SK-N-SH (cell line): ENCODE data around the gene PEX14. TPM values are rescaled to one million over a fixed set of nuclear protein-coding genes. Genes with fewer than 3 reads are reported as not detected.

Experiments used
- CTCF ChIA-PET: fragments of 300-600, 350-600 bp; formaldehyde crosslinking; extraction: SDS; loops from one replicate; lab custom pipeline; 2021; lab: Yijun Ruan, JAX
- POLR2A ChIA-PET: fragments of 350-600 bp; sonication (Branson Sonifier 250); formaldehyde crosslinking; extraction: SDS; loops from one replicate; lab custom pipeline; 2020; ENCODE audit warnings: antibody characterized with exemption, inconsistent platforms; lab: Yijun Ruan, JAX
- DNase-seq: peaks from one replicate; pipeline ENCODE4 v3.0.0; 2012
- H2AFZ ChIP-seq: fragments of 200-600 bp; sonication (generic); 2 replicates; pipeline ENCODE4 v1.8.1; 2016; ENCODE audit warnings: antibody characterized with exemption, mild to moderate bottlenecking, low read depth
- H3F3A ChIP-seq: fragments of 200-600 bp; sonication (generic); replicated peaks from 2 replicates; pipeline ENCODE3; 2016; ENCODE audit warnings: antibody characterized with exemption, mild to moderate bottlenecking; ENCODE audit not compliant: insufficient read depth
- H3K27ac ChIP-seq, 2 experiments: fragments of 200-500 bp in 1 of 2; fragments of 200-600 bp in 1 of 2; sonication (Bioruptor generic) in 1 of 2; sonication (generic), shearing (Covaris generic) in 1 of 2; 2 replicates each; pipeline versions ENCODE4 v1.5.1 to v1.6.1; 2014 to 2016; ENCODE audit warnings: low read depth in 2 of 2, inconsistent platforms in 1 of 2, low read length in 1 of 2, mild to moderate bottlenecking in 1 of 2, mixed read lengths in 1 of 2
- H3K27me3 ChIP-seq: fragments of 200-600 bp; sonication (generic), shearing (Covaris generic); 2 replicates; pipeline ENCODE4 v1.6.1; 2016; ENCODE audit warnings: mixed run types; ENCODE audit not compliant: insufficient read depth
- H3K36me3 ChIP-seq, 2 experiments: fragments of 200-500 bp in 1 of 2; fragments of 200-600 bp in 1 of 2; sonication (Bioruptor generic) in 1 of 2; sonication (generic) in 1 of 2; replicated peaks in 1 of 2; 2 replicates each; pipeline versions ENCODE3 to v1.5.1; 2014 to 2016; ENCODE audit warnings: low read length in 1 of 2, mild to moderate bottlenecking in 1 of 2; ENCODE audit not compliant: insufficient read depth in 2 of 2, control insufficient read depth in 1 of 2
- H3K4me1 ChIP-seq, 2 experiments: fragments of 200-500 bp in 1 of 2; fragments of 200-600 bp in 1 of 2; sonication (Bioruptor generic) in 1 of 2; sonication (generic), shearing (Covaris generic) in 1 of 2; 2 replicates each; pipeline versions ENCODE4 v1.5.1 to v1.6.1; 2014 to 2016; ENCODE audit warnings: low read depth in 1 of 2, low read length in 1 of 2, mixed run types in 1 of 2; ENCODE audit not compliant: insufficient read depth in 2 of 2, control insufficient read depth in 1 of 2
- H3K4me2 ChIP-seq: fragments of 200-600 bp; sonication (generic), shearing (Covaris generic); 2 replicates; pipeline ENCODE4 v1.6.1; 2017; ENCODE audit warnings: mixed run types
- H3K4me3 ChIP-seq, 2 experiments: fragments of 200-500 bp in 1 of 2; fragments of 200-600 bp in 1 of 2; sonication (Bioruptor generic) in 1 of 2; sonication (generic), shearing (Covaris generic) in 1 of 2; 2 replicates each; pipeline versions ENCODE4 v1.5.1 to v1.8.1; 2014 to 2016; ENCODE audit warnings: low read depth in 2 of 2, inconsistent platforms in 1 of 2, low read length in 1 of 2, mild to moderate bottlenecking in 1 of 2, mixed read lengths in 1 of 2, moderate library complexity in 1 of 2
- H3K79me2 ChIP-seq: fragments of 200-600 bp; sonication (generic); 2 replicates; pipeline ENCODE4 v1.8.1; 2017; ENCODE audit warnings: mild to moderate bottlenecking; ENCODE audit not compliant: insufficient read depth
- H3K9ac ChIP-seq: fragments of 200-600 bp; sonication (generic); 2 replicates; pipeline ENCODE4 v1.6.1; 2017; ENCODE audit warnings: mixed run types
- H3K9me2 ChIP-seq: fragments of 200-600 bp; sonication (generic); 2 replicates; pipeline ENCODE4 v1.6.1; 2017; ENCODE audit warnings: mixed run types
- H3K9me3 ChIP-seq: fragments of 200-600 bp; sonication (generic); 2 replicates; pipeline ENCODE4 v1.6.1; 2017; ENCODE audit warnings: mixed run types, mild to moderate bottlenecking, moderate library complexity
- H4K20me1 ChIP-seq: fragments of 200-600 bp; sonication (generic); 2 replicates; pipeline ENCODE4 v1.6.1; 2017; ENCODE audit warnings: mild to moderate bottlenecking, mixed run types; ENCODE audit not compliant: insufficient read depth
- CHD2 ChIP-seq: fragments of 150-350 bp; IDR thresholded peaks from 2 replicates; pipeline ENCODE4 v1.6.1; 2018; ENCODE audit warnings: low read length; ENCODE audit not compliant: partially characterized antibody
- EZH2phosphoT487 ChIP-seq: fragments of 200-600 bp; sonication (generic); IDR thresholded peaks from 2 replicates; pipeline ENCODE4 v1.6.1; 2017; ENCODE audit warnings: low read depth, mixed run types, mild to moderate bottlenecking, antibody characterized with exemption, moderate library complexity, borderline replicate concordance
- FOSL2 ChIP-seq: IDR thresholded peaks from 2 replicates; pipeline ENCODE4 v1.4.0; 2012; ENCODE audit warnings: low read depth, mild to moderate bottlenecking, moderate library complexity, borderline replicate concordance
- GABPA ChIP-seq: IDR thresholded peaks from 2 replicates; pipeline ENCODE4 v1.4.0; 2012; ENCODE audit warnings: low read depth, mild to moderate bottlenecking
- GATA2 ChIP-seq: sonication (generic); formaldehyde crosslinking; IDR thresholded peaks from 2 replicates; pipeline ENCODE4 v1.5.0; 2020; ENCODE audit warnings: mild to moderate bottlenecking, missing genetic modification reagents
- NFIC ChIP-seq: IDR thresholded peaks from 2 replicates; pipeline ENCODE4 v1.4.0; 2012; ENCODE audit warnings: borderline replicate concordance
- NRF1 ChIP-seq: IDR thresholded peaks from 2 replicates; pipeline ENCODE4 v1.6.1; 2012; ENCODE audit warnings: low read depth, mild to moderate bottlenecking, low read length
- RAD21 ChIP-seq: IDR thresholded peaks from 2 replicates; pipeline ENCODE4 v1.6.1; 2012; ENCODE audit warnings: mild to moderate bottlenecking, low read length
- RFX5 ChIP-seq: IDR thresholded peaks from 2 replicates; pipeline ENCODE4 v1.6.1; 2012; ENCODE audit warnings: mild to moderate bottlenecking, improper control_type of control experiment, low read length
- RXRA ChIP-seq: IDR thresholded peaks from 2 replicates; pipeline ENCODE4 v1.4.0; 2012; ENCODE audit warnings: low read depth, mild to moderate bottlenecking, borderline replicate concordance
- SMC3 ChIP-seq: IDR thresholded peaks from 2 replicates; pipeline ENCODE4 v1.6.1; 2012; ENCODE audit warnings: low read depth, low read length, improper control_type of control experiment
- TEAD4 ChIP-seq: IDR thresholded peaks from 2 replicates; pipeline ENCODE4 v1.4.0; 2012; ENCODE audit warnings: mild to moderate bottlenecking, borderline replicate concordance; ENCODE audit not compliant: insufficient read depth
- WGBS: methylation state at CpG from one replicate; pipeline ENCODE4 v1.1.6; 2017; ENCODE audit warnings: low lambda C conversion rate; 5-methylcytosine and 5-hydroxymethylcytosine counted together
- polyA plus RNA-seq, 3 experiments: library from polyadenylated mRNA; depleted of rRNA; stranded (reverse); fragments of >200 nt; gene quantifications; 2 replicates each; pipeline ENCODE4 v1.2.3, GENCODE V29; 2012
- TF ChIP-seq, protein P1 (sequence below): IDR thresholded peaks from 2 replicates; pipeline ENCODE4; 2012
- TF ChIP-seq, protein P2 (sequence below): IDR thresholded peaks from 2 replicates; pipeline ENCODE4 v1.4.0; 2012; ENCODE audit warnings: low read depth
- TF ChIP-seq, protein P3 (sequence below): IDR thresholded peaks from 2 replicates; pipeline ENCODE4 v1.4.0; 2012; ENCODE audit warnings: low read depth, borderline replicate concordance

The PEX14 gene
- polyA plus RNA-seq, 1 of the 3 experiments (the other 2 are of a cell fraction): 36.2 TPM

DNA sequence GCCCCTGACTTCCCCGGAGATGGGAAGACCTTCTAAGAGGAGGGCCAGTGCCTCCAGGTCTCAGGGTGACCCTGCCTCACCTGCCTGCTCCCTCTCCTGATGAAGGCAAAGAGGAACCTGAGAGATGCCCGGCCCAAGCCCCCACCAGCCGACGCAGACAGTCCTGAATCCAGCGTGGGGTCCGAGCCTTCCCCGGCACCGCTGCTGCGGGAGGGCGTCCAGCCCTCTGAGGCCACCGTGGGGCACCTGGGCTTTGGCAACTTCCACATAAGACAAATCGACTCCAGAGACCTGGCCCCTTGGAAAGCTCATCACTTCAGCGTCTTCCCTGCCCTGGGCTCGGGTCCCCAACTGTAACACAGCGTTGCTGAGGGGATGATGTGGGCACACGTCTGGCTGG lies 199.5 kb downstream of the PEX14 start:
- WGBS: no CpG with 5 or more reads among the region's 16 CpGs
- H3K27ac ChIP-seq: no peak overlapping the region
- no peaks in the 10 kb centered on the region for H3K9me2 ChIP-seq
- H3K79me2 ChIP-seq: no peaks in the 10 kb centered on the region
- no peaks in the 10 kb centered on the region for H4K20me1 ChIP-seq
- no peak for TF ChIP-seq NRF1
- TF ChIP-seq EZH2phosphoT487: no peak
- TF ChIP-seq SMC3: no peak
- TF ChIP-seq TEAD4: no peak
- TF ChIP-seq RFX5: no peak
- no peak for TF ChIP-seq RAD21
- TF ChIP-seq, protein P1, sequence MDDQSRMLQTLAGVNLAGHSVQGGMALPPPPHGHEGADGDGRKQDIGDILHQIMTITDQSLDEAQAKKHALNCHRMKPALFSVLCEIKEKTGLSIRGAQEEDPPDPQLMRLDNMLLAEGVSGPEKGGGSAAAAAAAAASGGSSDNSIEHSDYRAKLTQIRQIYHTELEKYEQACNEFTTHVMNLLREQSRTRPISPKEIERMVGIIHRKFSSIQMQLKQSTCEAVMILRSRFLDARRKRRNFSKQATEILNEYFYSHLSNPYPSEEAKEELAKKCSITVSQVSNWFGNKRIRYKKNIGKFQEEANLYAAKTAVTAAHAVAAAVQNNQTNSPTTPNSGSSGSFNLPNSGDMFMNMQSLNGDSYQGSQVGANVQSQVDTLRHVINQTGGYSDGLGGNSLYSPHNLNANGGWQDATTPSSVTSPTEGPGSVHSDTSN: no peak
- TF ChIP-seq GATA2 (CRISPR knock-in tag): no peak
- no peak for TF ChIP-seq CHD2
- no peak for TF ChIP-seq GABPA
- no peak for TF ChIP-seq NFIC
- TF ChIP-seq, protein P2, sequence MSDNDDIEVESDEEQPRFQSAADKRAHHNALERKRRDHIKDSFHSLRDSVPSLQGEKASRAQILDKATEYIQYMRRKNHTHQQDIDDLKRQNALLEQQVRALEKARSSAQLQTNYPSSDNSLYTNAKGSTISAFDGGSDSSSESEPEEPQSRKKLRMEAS: no peak
- TF ChIP-seq RXRA: no peak
- TF ChIP-seq, protein P3, sequence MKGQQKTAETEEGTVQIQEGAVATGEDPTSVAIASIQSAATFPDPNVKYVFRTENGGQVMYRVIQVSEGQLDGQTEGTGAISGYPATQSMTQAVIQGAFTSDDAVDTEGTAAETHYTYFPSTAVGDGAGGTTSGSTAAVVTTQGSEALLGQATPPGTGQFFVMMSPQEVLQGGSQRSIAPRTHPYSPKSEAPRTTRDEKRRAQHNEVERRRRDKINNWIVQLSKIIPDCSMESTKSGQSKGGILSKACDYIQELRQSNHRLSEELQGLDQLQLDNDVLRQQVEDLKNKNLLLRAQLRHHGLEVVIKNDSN: no peak
- no peak for TF ChIP-seq FOSL2
- H3K4me3 ChIP-seq: no peak overlapping the region
- H3F3A ChIP-seq: no peaks in the 10 kb centered on the region
- ChIA-PET POLR2A (interaction anchor here (0.6 kb wide), 1 partner anchor 11 kb away, joined by 3 read pairs; no protein-coding TSS in a partner anchor), CTCF (interaction anchor here (1.1 kb wide), 1 partner anchor 37 kb away, joined by 3 read pairs; no protein-coding TSS in a partner anchor)
- H3K9me3 ChIP-seq: no peaks in the 10 kb centered on the region
- no peaks in the 10 kb centered on the region for H3K36me3 ChIP-seq
- no peak overlapping the region for H2AFZ ChIP-seq
- no peak overlapping the region for H3K4me2 ChIP-seq
- peaks cover 0 to 53% of the 10 kb centered on the region in 2 experiments; a peak in 1 of 4 replicates for H3K4me1 ChIP-seq
- H3K9ac ChIP-seq: no peak overlapping the region
- no peak for DNase-seq
- H3K27me3 ChIP-seq: no peaks in the 10 kb centered on the region
